GM20000 (cell line): ENCODE data around the gene DYNC2H1.

Experiments used
- DNase-seq: peaks from one replicate; pipeline ENCODE4 v3.0.0; 2012; ENCODE audit warnings: low spot score
- CTCF ChIP-seq: IDR thresholded peaks from 2 replicates; pipeline ENCODE4 v1.5.1; 2012; ENCODE audit warnings: mild to moderate bottlenecking, control low read depth; ENCODE audit errors: extremely low read depth, missing control alignments

The DYNC2H1 gene

GRCh38 chr11:103241574-103241973 is 132.3 kb downstream of the DYNC2H1 start:
- TF ChIP-seq CTCF = no peak
- DNase-seq = no peak

GRCh38 chr11:103254123-103254522 is 144.9 kb downstream of the DYNC2H1 start:
- no peak for TF ChIP-seq CTCF
- DNase-seq = no peak

- TF ChIP-seq CTCF = no peak
- peak; percentile 2 for DNase-seq
Measured at GRCh38 chr11:103257360-103257759, 148.1 kb downstream of the DYNC2H1 start.

- no peak for DNase-seq
Measured at GRCh38 chr11:103266167-103266831, 157.1 kb downstream of the DYNC2H1 start.

GRCh38 chr11:103272876-103273275 is 163.7 kb downstream of the DYNC2H1 start:
- no peak for TF ChIP-seq CTCF

More at GRCh38 chr11:103266167-103266831, 157.1 kb downstream of the DYNC2H1 start:
- no peak for TF ChIP-seq CTCF

GRCh38 chr11:103274025-103274424 is 164.8 kb downstream of the DYNC2H1 start:
- DNase-seq = no peak
- TF ChIP-seq CTCF = no peak

More at GRCh38 chr11:103272876-103273275, 163.7 kb downstream of the DYNC2H1 start:
- DNase-seq = no peak

- TF ChIP-seq CTCF = no peak
- no peak for DNase-seq
Measured at GRCh38 chr11:103279821-103280220, 170.6 kb downstream of the DYNC2H1 start.
